Posterior cingulate gyrus (tissue), 11 donors: ENCODE measurements around the gene KNCN.

Experiments
- DNase-seq, 10 donors: peaks; one replicate each; pipeline versions ENCODE4 v3.0.0 to v3.0.0-alpha.2; 2020 to 2021; ENCODE audit warnings: mixed read lengths in 3 of 10
- intact Hi-C: fragments of 100-400 bp; cut with DNase I; formaldehyde crosslinking; loops from one replicate; pipeline ENCODE4 v1.15.1; 2023

KNCN gene

GRCh38 chr1:46527474-46528296, 23.8 kb downstream of the KNCN start:
- intact Hi-C loops, result loop anchor here (1.0 to 2.0 kb wide), 3 partner anchors 51 to 121 kb away; no protein-coding TSS in a partner anchor
- DNase-seq, result peak; percentile 78 to 97 (median 87)

- peak in 2 of 10 donors; percentile 42 to 54 for DNase-seq
- intact Hi-C loops, result no loop called here
These were observed 24.7 kb downstream of the KNCN start for GRCh38 chr1:46526691-46527291.

DNA sequence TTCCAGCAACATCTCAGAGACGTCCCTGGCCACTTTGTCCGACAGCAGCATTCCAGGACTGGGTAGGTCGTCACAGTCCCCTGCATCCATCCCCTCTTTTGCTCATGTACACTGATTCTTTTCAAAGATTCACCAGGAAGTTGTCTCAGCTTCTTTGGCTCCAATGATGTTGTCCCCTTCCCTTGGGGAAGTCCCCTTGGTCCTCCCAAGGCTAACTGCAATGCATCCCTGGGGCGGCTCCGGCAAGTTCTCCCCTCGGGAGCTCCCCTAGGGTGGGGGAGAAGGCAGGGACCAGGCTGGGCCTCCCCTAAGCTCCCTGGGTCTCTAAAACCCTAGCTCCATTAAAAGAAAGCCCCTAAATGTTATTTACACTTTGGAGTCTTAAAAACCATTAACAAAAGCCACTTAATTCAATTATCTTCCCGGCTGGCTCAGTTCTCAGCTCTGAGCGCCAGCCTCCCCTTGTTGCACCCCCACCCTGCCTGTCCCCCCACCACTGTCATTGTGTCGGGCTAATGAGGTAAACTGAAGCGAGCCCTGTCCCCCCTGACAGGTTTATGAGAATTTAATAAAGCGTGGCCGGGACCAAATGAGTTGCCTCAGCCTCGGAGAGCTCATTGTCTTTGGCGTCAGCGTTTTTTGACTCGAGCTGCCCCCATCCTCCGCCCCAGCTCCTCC, 25.3 kb downstream of the KNCN start:
- DNase-seq, result peak in 2 of 10 donors; percentile 27 to 49
- intact Hi-C loops, result no loop called here

DNA sequence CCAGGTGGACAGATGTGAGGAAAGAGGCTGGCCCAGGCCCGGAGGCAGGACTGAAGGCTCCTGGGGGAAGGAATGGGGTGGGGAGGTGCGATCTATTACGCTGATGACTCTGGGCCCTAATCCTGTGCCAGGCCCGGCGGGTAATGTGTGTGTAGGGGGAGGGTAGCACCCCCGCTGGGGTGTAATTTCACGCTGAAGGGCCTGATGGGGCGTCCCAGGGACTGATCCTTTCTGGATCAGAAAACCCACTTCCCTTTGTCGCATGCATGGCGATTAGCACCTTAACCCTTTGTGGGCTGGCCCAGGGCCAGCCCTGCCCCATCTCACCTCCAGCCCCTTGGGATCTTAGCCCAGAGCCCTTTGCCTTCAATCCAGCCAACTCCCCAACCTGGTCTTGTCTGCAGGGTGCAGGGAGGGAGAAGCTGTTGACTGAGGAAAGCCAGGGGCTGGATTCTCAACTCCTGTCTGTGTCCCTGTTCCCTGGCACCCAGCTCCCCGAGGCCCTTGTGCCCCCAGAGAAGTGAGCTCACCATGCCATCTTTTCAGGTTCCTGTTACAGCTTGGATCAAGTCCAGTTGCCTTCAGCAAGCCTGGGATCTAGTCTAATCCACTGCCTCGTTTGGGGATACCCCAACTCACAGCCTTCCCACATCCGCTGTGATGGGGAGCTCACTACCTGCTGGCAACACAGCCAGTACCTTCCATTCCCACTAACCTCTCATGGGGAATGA, 26.0 kb downstream of the KNCN start:
- intact Hi-C loops, result no loop called here

DNA sequence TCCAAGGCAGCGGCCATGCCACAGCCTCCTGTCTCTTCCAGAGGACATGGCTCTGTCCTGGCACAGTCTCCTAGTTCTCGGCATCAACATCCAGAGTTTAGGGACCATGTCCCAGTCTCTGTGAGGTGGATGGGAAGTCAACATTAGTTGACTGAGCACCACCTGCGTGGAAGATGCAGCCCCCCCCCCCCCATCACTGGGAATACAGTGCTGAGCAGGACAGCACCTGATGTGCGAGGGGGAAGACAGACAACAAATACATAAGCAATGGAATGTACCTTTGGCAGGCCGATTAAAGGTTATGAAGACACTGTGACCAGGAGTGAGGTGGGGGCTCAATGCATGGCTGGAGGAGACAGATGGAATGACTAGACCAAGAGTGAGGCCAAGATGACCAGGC, 26.6 kb downstream of the KNCN start:
- peak in 1 of 10 donors; percentile 5 for DNase-seq
- intact Hi-C loops, result no loop called here

More for the DNA sequence above, 26.0 kb downstream of the KNCN start:
- DNase-seq, result peak in 3 of 10 donors; percentile 28 to 46 (median 29)

DNA sequence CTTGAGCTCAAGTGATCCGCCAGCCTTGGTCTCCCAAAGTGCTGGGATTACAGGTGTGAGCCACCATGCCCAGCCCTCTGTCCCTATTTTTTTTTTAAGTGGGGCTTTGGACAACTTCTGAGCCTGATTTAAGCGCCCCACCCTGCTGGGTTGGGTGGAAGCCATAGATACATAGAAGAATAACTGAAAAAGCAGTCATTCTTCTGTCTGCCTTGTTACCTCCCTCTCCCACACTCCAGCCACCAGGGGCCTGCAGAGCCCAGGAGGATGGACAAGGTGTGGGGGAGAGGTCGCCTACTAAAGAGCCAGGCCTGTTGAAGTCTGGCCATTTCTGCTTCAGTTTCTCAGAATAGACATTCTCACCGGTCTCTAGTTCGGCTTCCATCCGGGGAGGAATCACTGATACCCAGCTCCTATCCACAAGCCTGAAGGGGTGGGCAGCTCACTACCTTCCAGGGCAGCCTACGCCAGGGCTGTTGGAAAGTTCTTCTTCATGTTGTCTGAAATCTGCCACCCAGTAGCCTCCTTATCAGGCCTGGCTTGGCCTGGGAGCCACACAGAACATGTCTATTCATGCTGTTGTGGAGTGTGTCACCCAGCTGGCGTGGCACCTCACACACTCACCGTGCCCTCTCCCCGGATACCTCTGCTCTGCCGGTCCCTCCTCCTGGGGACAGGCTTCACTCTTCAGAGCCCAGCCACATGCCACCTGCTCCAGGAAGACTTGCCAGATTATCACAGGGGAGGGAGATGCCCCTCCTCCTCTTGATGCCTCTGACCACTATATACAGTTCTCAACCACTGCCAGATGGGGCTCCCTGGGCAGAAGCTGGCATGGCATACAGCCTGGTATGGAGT, 27.7 kb downstream of the KNCN start:
- intact Hi-C loops, result no loop called here
- DNase-seq, result peak in 2 of 10 donors; percentile 39 to 55

DNA sequence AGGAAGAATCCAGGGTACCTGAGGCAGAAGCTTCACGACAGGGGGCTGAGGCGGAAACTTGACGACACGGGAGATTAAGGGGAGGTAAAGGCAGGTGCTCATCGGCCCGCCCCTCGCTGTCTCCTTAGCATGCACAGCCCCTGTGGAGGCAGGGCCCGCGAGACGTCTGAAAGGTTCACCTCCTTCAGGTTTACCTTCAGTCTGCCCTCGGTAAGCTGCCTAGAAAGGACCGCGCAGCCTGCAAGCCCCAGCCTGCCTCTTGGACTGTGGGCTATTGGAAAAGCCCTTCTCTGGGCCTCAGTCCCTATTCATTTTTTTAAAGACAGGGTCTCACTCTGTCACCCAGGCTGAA, 28.5 kb downstream of the KNCN start:
- intact Hi-C loops, result no loop called here

GRCh38 chr1:46522184-46522968, 29.1 kb downstream of the KNCN start:
- intact Hi-C loops, result no loop called here
- peak in 1 of 10 donors; percentile 45 for DNase-seq

More for the DNA sequence above, 28.5 kb downstream of the KNCN start:
- peak in 1 of 10 donors; percentile 47 for DNase-seq

- DNase-seq, result peak in 1 of 10 donors; percentile 28
- intact Hi-C loops, result no loop called here
These were observed 30.0 kb downstream of the KNCN start for GRCh38 chr1:46521414-46521813.

DNA sequence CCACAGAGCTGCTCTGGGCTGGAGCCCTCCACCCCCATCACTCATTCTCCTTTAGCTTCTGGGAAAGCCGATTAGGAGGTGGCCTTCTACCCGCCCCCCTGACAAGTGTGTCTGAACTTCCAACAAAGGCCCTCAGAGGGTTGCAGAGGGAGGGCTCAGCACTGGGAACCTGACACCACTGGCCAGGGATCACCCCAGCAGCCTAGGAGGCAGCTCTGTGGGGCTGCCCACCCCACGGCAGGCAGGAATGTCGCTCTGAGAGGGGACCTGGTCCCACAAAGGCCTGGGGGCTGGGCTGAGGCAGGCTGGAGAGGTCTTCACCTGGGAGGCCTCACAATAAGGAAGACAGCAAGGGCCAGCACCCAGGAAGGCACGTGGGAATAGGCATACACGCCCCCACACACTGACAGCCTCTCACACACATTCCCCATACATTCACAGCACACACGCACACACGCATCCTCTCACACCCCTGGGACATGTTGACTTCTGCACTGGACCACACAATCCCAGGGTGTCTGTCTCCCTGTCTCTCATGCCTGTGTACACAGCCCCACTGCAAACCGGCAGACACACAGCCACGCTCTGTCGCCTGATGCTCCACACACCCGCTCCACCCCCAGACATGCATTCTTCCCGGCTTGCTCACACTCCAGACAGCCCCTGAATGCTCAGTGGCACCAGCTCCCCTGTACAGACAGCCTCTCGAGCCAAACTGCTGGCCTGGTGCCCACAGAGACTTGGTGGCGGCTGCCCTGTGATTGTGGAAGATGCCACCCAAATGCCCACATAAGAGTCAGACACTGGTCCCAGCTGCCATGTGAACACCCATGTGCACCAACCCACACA, 31.2 kb downstream of the KNCN start:
- intact Hi-C loops, result no loop called here
- peak in 2 of 10 donors; percentile 71 to 79 for DNase-seq

DNA sequence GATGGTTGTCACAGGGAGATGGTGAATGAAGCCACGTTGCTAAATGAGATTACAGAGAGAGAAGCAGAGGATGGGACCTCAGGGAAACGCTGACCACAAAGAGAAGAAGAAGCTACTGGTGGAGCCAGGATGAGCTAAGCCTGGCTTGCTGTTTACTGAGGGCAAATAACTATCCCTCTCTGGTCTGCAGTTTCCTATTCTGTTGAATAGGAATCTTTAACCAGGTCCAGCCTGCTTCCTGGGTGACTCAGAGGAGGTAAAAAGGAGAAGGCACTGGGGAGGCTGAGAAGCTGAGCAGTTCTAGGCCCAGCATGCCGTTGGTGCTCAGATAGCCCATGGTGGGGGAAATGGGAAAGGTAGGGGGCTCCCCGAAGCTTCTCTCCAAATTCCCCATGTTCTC, 32.2 kb downstream of the KNCN start:
- intact Hi-C loops, result no loop called here
- peak in 1 of 10 donors; percentile 6 for DNase-seq

DNA sequence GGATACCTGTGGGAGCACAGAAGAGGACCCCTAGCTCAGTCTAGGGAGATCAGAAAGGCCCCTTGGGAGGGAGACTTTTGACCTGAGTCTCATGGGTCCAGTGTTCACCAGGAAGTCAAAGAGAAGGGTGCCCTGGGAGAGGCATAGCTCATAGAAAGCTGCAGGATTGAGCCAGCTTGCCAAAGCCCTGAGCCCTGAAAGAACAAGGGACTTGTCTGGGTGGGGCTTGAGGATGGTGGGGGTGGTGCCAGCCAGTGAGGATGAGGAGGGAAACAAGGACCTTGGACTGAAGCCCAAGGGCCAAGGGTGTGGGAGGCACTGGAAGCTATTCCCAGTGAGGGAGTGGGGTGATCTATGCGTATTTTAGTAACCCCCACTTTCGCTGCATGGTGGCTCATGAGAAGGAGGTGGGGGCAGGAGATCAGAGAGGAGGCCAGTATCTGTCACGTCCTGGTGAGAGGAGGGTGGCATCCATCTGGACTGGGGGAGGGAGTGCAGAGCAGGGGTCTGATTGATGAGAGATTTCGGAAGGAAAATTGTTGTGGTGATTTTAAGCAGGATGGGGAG, 33.4 kb downstream of the KNCN start:
- peak in 1 of 10 donors; percentile 14 for DNase-seq
- intact Hi-C loops, result no loop called here

DNA sequence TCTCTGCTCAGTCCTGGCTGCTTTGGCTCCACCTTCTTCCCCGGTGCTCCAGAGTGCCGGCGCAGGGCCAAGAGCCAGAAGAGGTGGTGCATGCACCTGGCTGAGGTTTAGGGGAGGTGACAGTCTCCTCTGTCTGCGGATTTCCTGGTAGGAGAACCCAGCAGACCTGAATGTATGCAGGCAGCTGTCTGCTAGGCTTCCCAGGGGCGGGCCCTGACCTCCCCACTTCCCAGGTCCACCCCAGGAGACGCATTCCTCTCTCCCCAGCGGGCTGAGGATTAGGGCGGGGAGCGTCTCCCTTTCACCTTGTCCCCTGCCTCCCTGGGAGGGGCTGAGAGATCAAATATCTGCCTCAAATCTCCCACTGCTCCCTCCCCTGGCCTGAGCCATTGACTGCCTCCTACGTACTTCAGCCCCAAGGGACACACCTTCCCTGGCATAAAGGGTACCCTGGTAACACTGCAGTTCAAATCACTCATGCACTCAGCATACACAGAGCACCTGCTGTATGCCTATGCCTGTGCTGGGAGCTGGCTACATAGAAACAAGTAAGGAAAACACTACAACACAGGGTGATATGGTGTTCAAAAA, 34.3 kb downstream of the KNCN start:
- intact Hi-C loops, result no loop called here
- DNase-seq, result peak in 1 of 10 donors; percentile 62

GRCh38 chr1:46516200-46516950, 35.1 kb downstream of the KNCN start:
- peak in 2 of 10 donors; percentile 55 to 80 for DNase-seq
- intact Hi-C loops, result no loop called here

GRCh38 chr1:46515576-46515975, 35.9 kb downstream of the KNCN start:
- peak in 2 of 10 donors; percentile 30 to 68 for DNase-seq
- intact Hi-C loops, result no loop called here

- DNase-seq, result peak in 1 of 10 donors; percentile 0
- intact Hi-C loops, result no loop called here
These were observed 37.9 kb downstream of the KNCN start for GRCh38 chr1:46513536-46513935.
